Endothelial cell of umbilical vein (primary cell): ENCODE data around the gene EHMT1. TPM values are rescaled to one million over a fixed set of nuclear protein-coding genes. Genes with fewer than 3 reads are reported as not detected.

Source experiments
- BruUV-seq: library from RNA; stranded (reverse); fragments of 400-500 nt; replicated peaks from 2 replicates; lab custom pipeline; 2021; lab: Mats Ljungman, UMichigan
- CTCF ChIA-PET: fragments of 300-600, 350-600 bp; sonication (Branson Sonifier 250); formaldehyde crosslinking; loops from one replicate; lab custom pipeline; 2021; ENCODE audit warnings: antibody characterized with exemption, inconsistent platforms; lab: Charles Lee
- POLR2A ChIA-PET: fragments of 300-600, 350-600 bp; sonication (Branson Sonifier 250); formaldehyde crosslinking; loops from one replicate; lab custom pipeline; 2021; ENCODE audit warnings: antibody characterized with exemption, inconsistent platforms; lab: Charles Lee
- DNase-seq: peaks from one replicate; pipeline ENCODE4 v3.0.0-alpha.2; 2011; ENCODE audit warnings: low read depth, low spot score
- FAIRE-seq: peaks from 2 replicates; lab custom pipeline; 2011; peaks lifted over from hg19 to GRCh38; lab: Jason Lieb, UNC
- H2AFZ ChIP-seq: 2 replicates; pipeline ENCODE4 v1.6.0; 2012; ENCODE audit warnings: low read depth, low read length, control low read depth, inconsistent platforms
- H3K27ac ChIP-seq: 2 replicates; pipeline ENCODE4 v1.5.1; 2011; ENCODE audit warnings: low read depth, mild to moderate bottlenecking, control low read depth, low read length, moderate library complexity; ENCODE audit not compliant: insufficient read depth
- H3K27me3 ChIP-seq, 2 experiments: 2 replicates each; pipeline versions ENCODE4 v1.6.0 to v1.6.1; 2011; ENCODE audit warnings: low read length in 2 of 2, mixed read lengths in 1 of 2; ENCODE audit not compliant: control insufficient read depth in 2 of 2, insufficient read depth in 2 of 2
- H3K36me3 ChIP-seq, 2 experiments: 2 replicates in 1 of 2; 3 replicates in 1 of 2; pipeline ENCODE4 v1.5.1; 2011; ENCODE audit warnings: low read length in 2 of 2, mild to moderate bottlenecking in 1 of 2, moderate library complexity in 1 of 2; ENCODE audit not compliant: control insufficient read depth in 2 of 2, insufficient read depth in 2 of 2; ENCODE audit errors: extremely low read depth in 1 of 2
- H3K4me1 ChIP-seq: 3 replicates; pipeline ENCODE4 v1.5.1; 2011; ENCODE audit warnings: mild to moderate bottlenecking, low read length; ENCODE audit not compliant: control insufficient read depth, insufficient read depth; ENCODE audit errors: extremely low read depth
- H3K4me2 ChIP-seq: 2 replicates; pipeline ENCODE4 v1.6.1; 2011; ENCODE audit warnings: low read length, control low read depth, mixed read lengths; ENCODE audit not compliant: insufficient read depth
- H3K4me3 ChIP-seq, 3 experiments: fragments of 200-600 bp in 1 of 3; sonication (generic), shearing (Covaris generic) in 1 of 3; replicated peaks in 1 of 3; 2 replicates each; pipeline ENCODE4 v1.5.1; 2011 to 2016; ENCODE audit warnings: control low read depth in 3 of 3, low read length in 3 of 3, mild to moderate bottlenecking in 2 of 3, inconsistent platforms in 1 of 3, low read depth in 1 of 3, moderate library complexity in 1 of 3; ENCODE audit not compliant: insufficient read depth in 1 of 3
- H3K79me2 ChIP-seq: 2 replicates; pipeline ENCODE4 v1.6.0; 2012; ENCODE audit warnings: low read length, inconsistent platforms; ENCODE audit not compliant: control insufficient read depth, insufficient read depth
- H3K9ac ChIP-seq: replicated peaks from 2 replicates; pipeline ENCODE3; 2011; ENCODE audit warnings: low read length, control low read depth; ENCODE audit not compliant: insufficient read depth; ENCODE audit errors: extremely low read depth
- H3K9me1 ChIP-seq: replicated peaks from 3 replicates; pipeline ENCODE4 v1.6.0; 2011; ENCODE audit warnings: mild to moderate bottlenecking, low read length; ENCODE audit not compliant: control insufficient read depth, insufficient read depth; ENCODE audit errors: extremely low read depth
- H3K9me3 ChIP-seq: replicated peaks from 2 replicates; pipeline ENCODE4 v1.5.1; 2012; ENCODE audit warnings: low read length, inconsistent platforms; ENCODE audit not compliant: control insufficient read depth, insufficient read depth
- H4K20me1 ChIP-seq: replicated peaks from 2 replicates; pipeline ENCODE3; 2011; ENCODE audit warnings: mild to moderate bottlenecking, low read length; ENCODE audit not compliant: control insufficient read depth, insufficient read depth; ENCODE audit errors: extremely low read depth
- EZH2 ChIP-seq: IDR thresholded peaks from 2 replicates; pipeline ENCODE4 v1.6.1; 2012; ENCODE audit warnings: borderline replicate concordance, low read depth, mild to moderate bottlenecking, moderate library complexity, low read length, inconsistent platforms; ENCODE audit not compliant: severe bottlenecking
- FOS ChIP-seq: IDR thresholded peaks from 2 replicates; pipeline ENCODE4 v1.6.1; 2011; ENCODE audit warnings: mild to moderate bottlenecking, low read length, moderate library complexity, borderline replicate concordance; ENCODE audit not compliant: insufficient read depth
- GATA2 ChIP-seq: IDR thresholded peaks from 2 replicates; pipeline ENCODE4 v1.7.0; 2011; ENCODE audit warnings: low read depth, mild to moderate bottlenecking, moderate library complexity, mixed read lengths, low read length; ENCODE audit not compliant: insufficient read length, insufficient read depth
- JUN ChIP-seq: IDR thresholded peaks from 2 replicates; pipeline ENCODE4 v1.6.1; 2011; ENCODE audit warnings: borderline replicate concordance, low read depth; ENCODE audit not compliant: insufficient read length, insufficient read depth
- MYC ChIP-seq: IDR thresholded peaks from one replicate; pipeline ENCODE4 v1.6.1; 2011; ENCODE audit warnings: mild to moderate bottlenecking, low read depth, low read length
- POLR2A ChIP-seq: IDR thresholded peaks from 2 replicates; pipeline ENCODE4 v1.6.1; 2012; ENCODE audit warnings: low read depth, mild to moderate bottlenecking, control low read depth, low read length
- POLR2AphosphoS5 ChIP-seq: IDR thresholded peaks from 2 replicates; pipeline ENCODE4 v1.6.1; 2012; ENCODE audit warnings: low read depth, mild to moderate bottlenecking, control low read depth, low read length, moderate library complexity; ENCODE audit not compliant: insufficient read depth
- dilution Hi-C: fragments of 300-500 bp; cut with MboI; formaldehyde crosslinking; loops from one replicate; pipeline ENCODE4 v1.15.0; 2019; ENCODE audit warnings: low sequenced_read_pairs; ENCODE audit not compliant: extremely low pct_ligation_motif_present
- intact Hi-C: fragments of 100-400 bp; cut with micrococcal nuclease; formaldehyde crosslinking; loops from one replicate; pipeline ENCODE4 v1.10.0; 2022
- polyA plus RNA-seq, 4 experiments: library from polyadenylated mRNA; depleted of rRNA in 3 of 4; stranded (reverse) in 3 of 4; unstranded in 1 of 4; fragments of >200 nt; gene quantifications; 2 replicates each; pipeline versions ENCODE4 v1.2.1 to v1.2.3, GENCODE V29; 2011 to 2012; ENCODE audit warnings: missing spikeins in 1 of 4
- total RNA-seq: library from RNA; stranded (reverse); gene quantifications from 2 replicates; pipeline ENCODE4 v1.2.3, GENCODE V29; 2021
- TF ChIP-seq, protein P1 (sequence below): IDR thresholded peaks from 2 replicates; pipeline ENCODE4 v1.6.1; 2011; ENCODE audit not compliant: insufficient read depth, insufficient read length
- TF ChIP-seq, protein P2 (sequence below), 2 donors: IDR thresholded peaks; 1 replicate in 1 of 2; 2 replicates in 1 of 2; pipeline ENCODE4 v1.5.1; 2011; ENCODE audit warnings: low read length in 2 of 2, mild to moderate bottlenecking in 2 of 2, moderate library complexity in 2 of 2, control low read depth in 1 of 2, inconsistent platforms in 1 of 2, low read depth in 1 of 2; ENCODE audit not compliant: insufficient read depth in 1 of 2; ENCODE audit errors: extremely low read depth in 1 of 2

The EHMT1 gene
- total and polyA plus RNA-seq, 2 donors (not counting 3 experiments of a cell fraction or from before 2014, with no cell fraction given): 48.2 to 104 TPM

DNA sequence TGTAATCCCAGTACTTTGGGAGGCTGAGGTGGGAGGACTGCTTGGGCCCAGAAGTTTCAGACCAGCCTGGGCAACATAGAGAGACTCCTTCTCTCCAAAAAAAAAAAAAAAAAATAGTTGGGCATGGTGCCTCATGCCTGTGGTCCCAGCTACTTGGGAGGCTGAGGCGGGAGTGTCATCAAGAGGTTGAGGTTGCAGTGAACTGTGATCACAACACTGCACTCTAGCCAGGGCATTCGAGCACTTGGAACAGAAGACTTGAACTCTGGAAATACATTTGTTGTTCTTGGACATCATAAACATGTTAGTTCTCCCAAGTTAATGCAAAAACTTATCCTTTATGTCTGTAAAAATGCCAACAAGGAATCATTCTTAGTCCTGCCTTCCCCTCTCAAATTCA is 29.6 kb downstream of the EHMT1 start:
- H3K79me2 ChIP-seq: peaks cover 76% of the 10 kb centered on the region
- BruUV-seq: no TSS peak
- H3K4me2 ChIP-seq: no peak overlapping the region
- no peak for TF ChIP-seq EZH2
- TF ChIP-seq, protein P1, sequence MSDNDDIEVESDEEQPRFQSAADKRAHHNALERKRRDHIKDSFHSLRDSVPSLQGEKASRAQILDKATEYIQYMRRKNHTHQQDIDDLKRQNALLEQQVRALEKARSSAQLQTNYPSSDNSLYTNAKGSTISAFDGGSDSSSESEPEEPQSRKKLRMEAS: no peak
- TF ChIP-seq POLR2A: no peak
- no peak for TF ChIP-seq GATA2
- no peak for TF ChIP-seq POLR2AphosphoS5
- TF ChIP-seq MYC: no peak
- TF ChIP-seq, protein P2, sequence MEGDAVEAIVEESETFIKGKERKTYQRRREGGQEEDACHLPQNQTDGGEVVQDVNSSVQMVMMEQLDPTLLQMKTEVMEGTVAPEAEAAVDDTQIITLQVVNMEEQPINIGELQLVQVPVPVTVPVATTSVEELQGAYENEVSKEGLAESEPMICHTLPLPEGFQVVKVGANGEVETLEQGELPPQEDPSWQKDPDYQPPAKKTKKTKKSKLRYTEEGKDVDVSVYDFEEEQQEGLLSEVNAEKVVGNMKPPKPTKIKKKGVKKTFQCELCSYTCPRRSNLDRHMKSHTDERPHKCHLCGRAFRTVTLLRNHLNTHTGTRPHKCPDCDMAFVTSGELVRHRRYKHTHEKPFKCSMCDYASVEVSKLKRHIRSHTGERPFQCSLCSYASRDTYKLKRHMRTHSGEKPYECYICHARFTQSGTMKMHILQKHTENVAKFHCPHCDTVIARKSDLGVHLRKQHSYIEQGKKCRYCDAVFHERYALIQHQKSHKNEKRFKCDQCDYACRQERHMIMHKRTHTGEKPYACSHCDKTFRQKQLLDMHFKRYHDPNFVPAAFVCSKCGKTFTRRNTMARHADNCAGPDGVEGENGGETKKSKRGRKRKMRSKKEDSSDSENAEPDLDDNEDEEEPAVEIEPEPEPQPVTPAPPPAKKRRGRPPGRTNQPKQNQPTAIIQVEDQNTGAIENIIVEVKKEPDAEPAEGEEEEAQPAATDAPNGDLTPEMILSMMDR (IDR thresholded peaks at IDR 0.05; ENCODE audit: extremely low read depth in 1 of 2, insufficient read depth in 1 of 2, low read depth in 1 of 2, low read length in 2 of 2): no peak
- TF ChIP-seq JUN: no peak
- no peak for TF ChIP-seq FOS
- ChIA-PET CTCF (no interaction called here), POLR2A (no interaction called here)
- no peaks in the 10 kb centered on the region for H3K9me3 ChIP-seq
- intact Hi-C loops: no loop called here
- H3K4me1 ChIP-seq: no peaks in the 10 kb centered on the region
- H3K4me3 ChIP-seq: no peak overlapping the region
- H3K27ac ChIP-seq: no peak overlapping the region
- H3K36me3 ChIP-seq: peaks cover 0 to 8% of the 10 kb centered on the region in 2 experiments
- no peak for DNase-seq
- H3K9me1 ChIP-seq: no peaks in the 10 kb centered on the region
- no peak overlapping the region for H3K9ac ChIP-seq
- FAIRE-seq: no peak
- H4K20me1 ChIP-seq: no peaks in the 10 kb centered on the region
- dilution Hi-C loops: no loop called here
- no peak overlapping the region for H2AFZ ChIP-seq
- no peaks in the 10 kb centered on the region for H3K27me3 ChIP-seq
